Neutrophil (primary cell): ENCODE data around the gene PIGR.
"Not testable (repeated sequence)": the region's sequence is repeated elsewhere in the genome, so short reads cannot be mapped to it uniquely, and the experiment has no call there.

Source experiments
- H3K27ac ChIP-seq: fragments of 200-600 bp; sonication (generic); 2 replicates; pipeline ENCODE4 v1.5.1; 2016; ENCODE audit warnings: mild to moderate bottlenecking, moderate library complexity
- H3K27me3 ChIP-seq: fragments of 200-600 bp; sonication (generic); 2 replicates; pipeline ENCODE4 v1.6.0; 2016; ENCODE audit warnings: mild to moderate bottlenecking
- H3K36me3 ChIP-seq: fragments of 200-600 bp; sonication (generic); 2 replicates; pipeline ENCODE4 v1.5.1; 2017
- H3K4me1 ChIP-seq, 2 experiments: fragments of 200-600 bp in 1 of 2; sonication (generic) in 1 of 2; 1 replicate in 1 of 2; 2 replicates in 1 of 2; pipeline versions ENCODE4 v1.5.1 to v1.6.1; 2013 to 2016; ENCODE audit warnings: low read depth in 1 of 2, low read length in 1 of 2, mild to moderate bottlenecking in 1 of 2, moderate library complexity in 1 of 2; ENCODE audit not compliant: control insufficient read depth in 1 of 2, insufficient read depth in 1 of 2
- H3K4me3 ChIP-seq, 2 experiments: fragments of 200-600 bp in 1 of 2; sonication (generic) in 1 of 2; 1 replicate in 1 of 2; 2 replicates in 1 of 2; pipeline ENCODE4 v1.5.1; 2013 to 2016; ENCODE audit warnings: low read depth in 1 of 2, low read length in 1 of 2, mild to moderate bottlenecking in 1 of 2, moderate library complexity in 1 of 2
- H3K9me3 ChIP-seq: fragments of 200-600 bp; sonication (generic); 2 replicates; pipeline ENCODE4 v1.5.1; 2016
- TF ChIP-seq, protein P1 (sequence below): fragments of 200-600 bp; sonication (generic); IDR thresholded peaks from 2 replicates; pipeline ENCODE4 v1.5.1; 2016; ENCODE audit warnings: antibody characterized with exemption

PIGR gene

DNA sequence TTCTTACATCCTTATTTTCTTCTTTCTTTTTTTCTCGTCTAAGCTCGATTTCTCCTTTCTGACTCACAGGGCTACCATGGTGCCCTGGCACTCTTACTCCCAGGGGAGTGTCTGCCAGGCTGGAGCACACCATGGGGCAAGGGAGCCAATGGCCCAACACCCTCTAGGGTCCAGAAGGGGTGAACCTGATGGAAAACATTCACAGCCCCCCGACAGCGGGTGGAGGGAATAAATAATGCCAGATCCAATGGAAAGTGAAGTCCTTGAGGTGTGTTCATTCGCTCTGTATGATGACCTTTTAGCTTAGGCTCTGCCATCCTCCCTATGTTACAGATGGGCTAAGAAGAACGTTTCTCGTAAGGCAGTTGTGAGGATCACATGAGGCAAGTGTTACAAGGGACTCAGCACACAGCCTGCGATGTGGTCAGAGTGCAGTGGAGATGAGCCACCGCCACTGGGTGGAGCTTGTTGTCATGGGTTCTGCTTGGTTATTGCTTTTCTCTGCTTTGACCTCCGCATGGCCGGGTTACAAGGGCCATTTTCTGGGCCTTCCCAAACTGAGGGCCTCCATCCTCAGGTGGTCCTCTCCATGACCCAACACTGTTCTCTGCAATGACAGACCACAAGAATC is 21.0 kb downstream of the PIGR start:
- Histone ChIP-seq H3K4me3 (no peak overlapping the region), H3K27ac (peak overlapping the region; percentile 37), H3K4me1 (peaks cover 32 to 40% of the 10 kb centered on the region in 2 experiments), H3K27me3 (no peaks in the 10 kb centered on the region), H3K9me3 (no peaks in the 10 kb centered on the region), H3K36me3 (no peaks in the 10 kb centered on the region)
- TF ChIP-seq, protein P1, sequence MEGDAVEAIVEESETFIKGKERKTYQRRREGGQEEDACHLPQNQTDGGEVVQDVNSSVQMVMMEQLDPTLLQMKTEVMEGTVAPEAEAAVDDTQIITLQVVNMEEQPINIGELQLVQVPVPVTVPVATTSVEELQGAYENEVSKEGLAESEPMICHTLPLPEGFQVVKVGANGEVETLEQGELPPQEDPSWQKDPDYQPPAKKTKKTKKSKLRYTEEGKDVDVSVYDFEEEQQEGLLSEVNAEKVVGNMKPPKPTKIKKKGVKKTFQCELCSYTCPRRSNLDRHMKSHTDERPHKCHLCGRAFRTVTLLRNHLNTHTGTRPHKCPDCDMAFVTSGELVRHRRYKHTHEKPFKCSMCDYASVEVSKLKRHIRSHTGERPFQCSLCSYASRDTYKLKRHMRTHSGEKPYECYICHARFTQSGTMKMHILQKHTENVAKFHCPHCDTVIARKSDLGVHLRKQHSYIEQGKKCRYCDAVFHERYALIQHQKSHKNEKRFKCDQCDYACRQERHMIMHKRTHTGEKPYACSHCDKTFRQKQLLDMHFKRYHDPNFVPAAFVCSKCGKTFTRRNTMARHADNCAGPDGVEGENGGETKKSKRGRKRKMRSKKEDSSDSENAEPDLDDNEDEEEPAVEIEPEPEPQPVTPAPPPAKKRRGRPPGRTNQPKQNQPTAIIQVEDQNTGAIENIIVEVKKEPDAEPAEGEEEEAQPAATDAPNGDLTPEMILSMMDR, result no peak

- Histone ChIP-seq H3K4me3 (no peak overlapping the region), H3K27me3 (no peaks in the 10 kb centered on the region), H3K9me3 (no peaks in the 10 kb centered on the region), H3K36me3 (no peaks in the 10 kb centered on the region), H3K4me1 (peaks cover 32 to 40% of the 10 kb centered on the region in 2 experiments), H3K27ac (peak overlapping the region; percentile 37)
- TF ChIP-seq, protein P1, result no peak
Observed at GRCh38 chr1:206924592-206925105, 21.6 kb downstream of the PIGR start.

DNA sequence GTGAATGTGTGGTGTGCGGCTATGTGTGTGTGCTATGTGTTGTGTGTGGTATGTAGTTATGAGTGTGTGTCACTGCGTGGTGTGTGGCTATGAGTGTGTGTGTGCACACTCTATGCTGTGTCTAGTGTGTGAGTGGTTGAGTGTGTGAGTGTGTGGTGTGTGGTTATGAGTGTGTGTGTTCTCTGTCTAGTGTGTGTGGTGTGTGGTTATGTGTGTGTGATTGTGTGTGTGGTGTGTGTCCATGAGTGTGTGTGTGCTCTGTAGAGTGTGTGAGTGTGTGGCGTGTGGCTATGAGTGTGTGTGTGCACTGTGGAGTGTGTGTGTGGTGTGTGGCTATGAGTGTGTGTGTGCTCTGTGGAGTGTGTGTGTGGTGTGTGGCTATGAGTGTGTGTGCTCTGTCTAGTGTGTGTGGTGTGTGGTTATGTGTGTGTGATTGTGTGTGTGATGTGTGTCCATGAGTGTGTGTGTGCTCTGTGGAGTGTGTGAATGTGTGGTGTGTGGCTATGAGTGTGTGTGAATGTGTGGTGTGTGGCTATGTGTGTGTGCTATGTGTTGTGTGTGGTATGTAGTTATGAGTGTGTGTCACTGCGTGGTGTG is 22.2 kb downstream of the PIGR start:
- H3K27me3 ChIP-seq, result not testable (repeated sequence)
- H3K27ac ChIP-seq, result peak overlapping the region; percentile 90

GRCh38 chr1:206923009-206923960 is 23.0 kb downstream of the PIGR start:
- Histone ChIP-seq H3K9me3 (no peaks in the 10 kb centered on the region), H3K27ac (peak overlapping the region; percentile 90), H3K4me1 (peaks cover 32 to 40% of the 10 kb centered on the region in 2 experiments), H3K36me3 (no peaks in the 10 kb centered on the region), H3K4me3 (peak overlapping the region in 1 of 2 experiments; percentile 55), H3K27me3 (no peaks in the 10 kb centered on the region)
- TF ChIP-seq, protein P1, result no peak

More for the DNA sequence above, 22.2 kb downstream of the PIGR start:
- not testable (repeated sequence) for H3K4me3 ChIP-seq, H3K36me3 ChIP-seq, H3K9me3 ChIP-seq
- H3K4me1 ChIP-seq, result peaks cover 32 to 40% of the 10 kb centered on the region in 2 experiments

- TF ChIP-seq, protein P1, result no peak
- peaks cover 32 to 40% of the 10 kb centered on the region in 2 experiments for H3K4me1 ChIP-seq
- H3K4me3 ChIP-seq, result peak overlapping the region; percentile 44 to 55
- peak overlapping the region; percentile 90 for H3K27ac ChIP-seq
- H3K9me3 ChIP-seq, result no peaks in the 10 kb centered on the region
- H3K36me3 ChIP-seq, result no peaks in the 10 kb centered on the region
- H3K27me3 ChIP-seq, result no peaks in the 10 kb centered on the region
Observed at GRCh38 chr1:206922524-206922923, 23.7 kb downstream of the PIGR start.
